ENCODE measurements around the gene IL1RAPL1.

GRCh38 chrX:28835991-28836390, 248.7 kb downstream of the IL1RAPL1 start:
- TF ChIP-seq CTCF (IDR thresholded peaks at IDR 0.05) (no peak), RAD21 (conservative IDR thresholded peaks at IDR 0.05 in 1 of 2, IDR thresholded peaks at IDR 0.05 in 1 of 2) (no peak)
